Caco-2 (cell line): Measurements from ENCODE around the gene KREMEN1. TPM values are rescaled to one million over a fixed set of nuclear protein-coding genes. Genes with fewer than 3 reads are reported as not detected.
A peak's percentile ranks its signal among the peaks of the same experiment; 100 is the strongest.

Source experiments
- BruUV-seq: library from RNA; stranded (reverse); fragments of 400-500 nt; replicated peaks from 2 replicates; lab custom pipeline; 2021; lab: Mats Ljungman, UMichigan
- CTCF ChIA-PET: fragments of 300-600 bp; sonication (Branson Sonifier 250); formaldehyde crosslinking; loops from one replicate; lab custom pipeline; 2022; ENCODE audit warnings: antibody characterized with exemption; lab: Charles Lee
- POLR2A ChIA-PET: fragments of 300-600 bp; sonication (Branson Sonifier 250); formaldehyde crosslinking; loops from one replicate; lab custom pipeline; 2022; ENCODE audit warnings: antibody characterized with exemption; lab: Charles Lee
- DNase-seq, 2 experiments: peaks; one replicate each; pipeline versions ENCODE4 v3.0.0 to v3.0.0-alpha.2; 2020 to 2022
- H3K27me3 ChIP-seq: replicated peaks from 2 replicates; pipeline ENCODE4 v1.6.0; 2011; ENCODE audit warnings: low read length; ENCODE audit not compliant: control insufficient read depth, insufficient read depth
- H3K36me3 ChIP-seq: 2 replicates; pipeline ENCODE4 v1.5.1; 2011; ENCODE audit warnings: low read length; ENCODE audit not compliant: control insufficient read depth, insufficient read depth
- H3K4me1 ChIP-seq: fragments of 250-450 bp; sonication (Bioruptor Pico); 2 replicates; pipeline ENCODE4 v1.5.1; 2020; ENCODE audit warnings: mild to moderate bottlenecking
- H3K4me3 ChIP-seq: 2 replicates; pipeline ENCODE4 v1.5.1; 2011; ENCODE audit warnings: low read depth, mild to moderate bottlenecking, control low read depth, low read length
- H3K9me3 ChIP-seq: fragments of 250-450 bp; sonication (Bioruptor Pico); 2 replicates; pipeline ENCODE4 v1.5.1; 2020; ENCODE audit warnings: mild to moderate bottlenecking, moderate library complexity
- H3K27ac Mint-ChIP-seq: one replicate; pipeline ENCODE4 v1.8.0; 2022; ENCODE audit warnings: mixed read lengths; ENCODE audit not compliant: unreplicated experiment
- H3K27me3 Mint-ChIP-seq: one replicate; pipeline ENCODE4 v1.8.0; 2022; ENCODE audit warnings: mixed read lengths; ENCODE audit not compliant: insufficient read depth, unreplicated experiment
- H3K36me3 Mint-ChIP-seq: one replicate; pipeline ENCODE4 v1.8.0; 2022; ENCODE audit warnings: mild to moderate bottlenecking, mixed read lengths; ENCODE audit not compliant: insufficient read depth, unreplicated experiment
- H3K4me1 Mint-ChIP-seq: one replicate; pipeline ENCODE4 v1.8.0; 2022; ENCODE audit warnings: low read depth, mixed read lengths; ENCODE audit not compliant: unreplicated experiment
- H3K4me3 Mint-ChIP-seq: one replicate; pipeline ENCODE4 v1.8.0; 2022; ENCODE audit warnings: mild to moderate bottlenecking, moderate library complexity, mixed read lengths; ENCODE audit not compliant: unreplicated experiment
- H3K9me3 Mint-ChIP-seq: one replicate; pipeline ENCODE4 v1.8.0; 2022; ENCODE audit warnings: mixed read lengths; ENCODE audit not compliant: unreplicated experiment
- intact Hi-C: fragments of 100-400 bp; cut with micrococcal nuclease; formaldehyde crosslinking; loops from one replicate; pipeline ENCODE4 v1.10.0; 2022; ENCODE audit not compliant: unreplicated experiment
- total RNA-seq: library from RNA; stranded (reverse); gene quantifications from 2 replicates; pipeline ENCODE4 v1.2.3, GENCODE V29; 2022
- TF ChIP-seq, protein P1 (sequence below), 2 experiments: fragments of 200-600 bp in 1 of 2; IDR thresholded peaks; 1 replicate in 1 of 2; 2 replicates in 1 of 2; pipeline versions ENCODE4 v1.5.1 to v1.8.0; 2011 to 2022; ENCODE audit warnings: antibody characterized with exemption in 1 of 2, control low read depth in 1 of 2, inconsistent platforms in 1 of 2, low read depth in 1 of 2, low read length in 1 of 2, mild to moderate bottlenecking in 1 of 2, moderate library complexity in 1 of 2; ENCODE audit not compliant: insufficient read depth in 1 of 2, severe bottlenecking in 1 of 2, unreplicated experiment in 1 of 2

KREMEN1 gene
- total RNA-seq, 1 experiment from 2014 or later, result 29.7 TPM

DNA sequence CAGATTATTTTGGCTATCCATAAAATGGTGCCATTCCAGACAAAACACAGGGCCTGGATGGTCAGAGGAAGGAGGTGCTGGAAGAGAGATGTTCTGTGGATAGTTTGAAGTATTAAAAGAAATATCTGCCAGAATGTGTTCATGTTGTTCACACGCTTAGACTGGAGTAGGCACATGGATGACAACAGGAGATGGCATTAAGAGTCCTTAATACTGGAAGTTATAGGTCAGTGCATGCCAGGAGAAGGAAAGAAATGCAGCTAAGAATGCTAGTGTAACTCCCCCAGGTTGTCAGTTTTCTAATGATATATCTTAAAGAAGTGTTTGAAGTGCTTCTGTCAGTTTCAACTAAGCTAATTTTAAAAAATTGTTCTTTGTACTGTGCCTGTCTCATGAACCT is 20.2 kb downstream of the KREMEN1 start:
- Histone ChIP-seq H3K4me3 (no peak overlapping the region), H3K9me3 (no peaks in the 10 kb centered on the region), H3K27me3 (no peaks in the 10 kb centered on the region), H3K36me3 (no peaks in the 10 kb centered on the region), H3K4me1 (peaks cover 26% of the 10 kb centered on the region)
- Mint-ChIP-seq H3K4me3 (no peak overlapping the region), H3K4me1 (peaks cover 36% of the 10 kb centered on the region), H3K36me3 (peaks cover 15% of the 10 kb centered on the region), H3K27ac (peak overlapping the region; percentile 17), H3K9me3 (no peaks in the 10 kb centered on the region), H3K27me3 (no peaks in the 10 kb centered on the region)
- DNase-seq, result no peak
- intact Hi-C loops, result no loop called here
- no TSS peak for BruUV-seq
- TF ChIP-seq, protein P1, sequence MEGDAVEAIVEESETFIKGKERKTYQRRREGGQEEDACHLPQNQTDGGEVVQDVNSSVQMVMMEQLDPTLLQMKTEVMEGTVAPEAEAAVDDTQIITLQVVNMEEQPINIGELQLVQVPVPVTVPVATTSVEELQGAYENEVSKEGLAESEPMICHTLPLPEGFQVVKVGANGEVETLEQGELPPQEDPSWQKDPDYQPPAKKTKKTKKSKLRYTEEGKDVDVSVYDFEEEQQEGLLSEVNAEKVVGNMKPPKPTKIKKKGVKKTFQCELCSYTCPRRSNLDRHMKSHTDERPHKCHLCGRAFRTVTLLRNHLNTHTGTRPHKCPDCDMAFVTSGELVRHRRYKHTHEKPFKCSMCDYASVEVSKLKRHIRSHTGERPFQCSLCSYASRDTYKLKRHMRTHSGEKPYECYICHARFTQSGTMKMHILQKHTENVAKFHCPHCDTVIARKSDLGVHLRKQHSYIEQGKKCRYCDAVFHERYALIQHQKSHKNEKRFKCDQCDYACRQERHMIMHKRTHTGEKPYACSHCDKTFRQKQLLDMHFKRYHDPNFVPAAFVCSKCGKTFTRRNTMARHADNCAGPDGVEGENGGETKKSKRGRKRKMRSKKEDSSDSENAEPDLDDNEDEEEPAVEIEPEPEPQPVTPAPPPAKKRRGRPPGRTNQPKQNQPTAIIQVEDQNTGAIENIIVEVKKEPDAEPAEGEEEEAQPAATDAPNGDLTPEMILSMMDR (IDR thresholded peaks at IDR 0.05; ENCODE audit: insufficient read depth in 1 of 2, low read depth in 1 of 2, low read length in 1 of 2, severe bottlenecking in 1 of 2, unreplicated experiment in 1 of 2), result no peak
- ChIA-PET POLR2A (no interaction called here), CTCF (no interaction called here)

DNA sequence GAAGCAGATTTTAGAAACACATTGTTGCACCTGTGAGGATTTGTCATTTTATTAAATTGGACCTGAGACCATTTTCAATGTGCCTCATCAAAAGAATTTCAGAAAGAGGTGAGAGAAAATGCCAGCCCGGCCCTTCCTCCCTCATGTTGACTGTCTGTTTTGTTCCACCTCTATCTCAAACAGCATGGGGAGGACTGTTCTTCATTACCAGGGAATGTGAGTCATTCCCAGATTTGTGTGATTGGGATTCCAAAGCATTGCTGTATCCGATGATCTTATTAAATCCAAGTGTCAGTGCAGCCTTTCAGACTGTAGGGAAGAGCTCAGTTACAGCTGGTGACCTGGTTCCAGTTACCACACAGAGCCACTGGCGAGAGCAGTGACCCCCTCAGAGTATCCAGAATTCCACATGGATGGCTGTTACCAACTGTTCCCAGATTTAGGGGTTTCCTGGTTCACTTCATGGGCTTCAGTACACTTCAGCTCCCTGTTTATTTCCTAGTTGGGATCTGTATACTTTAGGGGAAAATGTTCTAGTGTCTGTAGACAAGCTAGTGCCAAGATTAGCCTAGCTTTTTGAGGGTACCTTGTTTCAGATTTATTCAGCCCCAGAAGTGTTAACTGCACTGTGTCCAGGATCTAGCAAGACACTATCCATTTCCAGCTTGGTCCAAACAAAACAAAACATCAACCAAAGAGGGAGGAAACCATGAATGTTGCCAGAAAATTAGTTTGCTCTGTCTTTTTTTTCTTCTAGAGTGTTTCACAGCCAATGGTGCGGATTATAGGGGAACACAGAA is 20.9 kb downstream of the KREMEN1 start:
- H3K4me1 ChIP-seq, result peaks cover 26% of the 10 kb centered on the region
- no TSS peak for BruUV-seq
- no peak for DNase-seq
- H3K36me3 ChIP-seq, result no peaks in the 10 kb centered on the region
- no peaks in the 10 kb centered on the region for H3K9me3 ChIP-seq
- TF ChIP-seq, protein P1 (IDR thresholded peaks at IDR 0.05; ENCODE audit: insufficient read depth in 1 of 2, low read depth in 1 of 2, low read length in 1 of 2, severe bottlenecking in 1 of 2, unreplicated experiment in 1 of 2), result no peak
- H3K27ac Mint-ChIP-seq, result peak overlapping the region; percentile 17
- ChIA-PET CTCF (no interaction called here), POLR2A (interaction anchor here (0.6 kb wide), 1 partner anchor 28 kb away, joined by 4 read pairs; no protein-coding TSS in a partner anchor)
- H3K4me3 Mint-ChIP-seq, result no peak overlapping the region
- H3K36me3 Mint-ChIP-seq, result peaks cover 18% of the 10 kb centered on the region
- H3K9me3 Mint-ChIP-seq, result no peaks in the 10 kb centered on the region
- no peaks in the 10 kb centered on the region for H3K27me3 ChIP-seq
- H3K4me1 Mint-ChIP-seq, result peaks cover 36% of the 10 kb centered on the region
- intact Hi-C loops, result no loop called here
- no peaks in the 10 kb centered on the region for H3K27me3 Mint-ChIP-seq
- no peak overlapping the region for H3K4me3 ChIP-seq

DNA sequence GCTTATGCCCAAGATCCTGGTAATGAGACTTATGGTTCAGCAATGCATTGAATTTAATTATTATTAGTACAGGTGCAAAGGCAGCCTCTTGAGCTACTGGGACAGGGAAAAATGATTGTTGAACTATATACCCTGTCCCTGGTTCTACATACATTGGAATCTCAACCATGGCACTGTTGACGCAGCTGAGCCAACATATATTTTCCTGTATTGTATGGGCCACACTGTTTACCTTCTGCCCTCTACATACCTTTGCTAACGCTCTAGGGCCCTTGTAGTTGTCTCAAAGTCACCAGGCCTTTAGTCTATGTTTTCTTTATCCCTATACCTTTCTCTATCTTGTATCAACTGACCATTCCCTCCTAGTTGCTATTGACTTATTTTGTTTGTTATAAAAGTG is 22.6 kb downstream of the KREMEN1 start:
- Histone ChIP-seq H3K4me1 (peaks cover 26% of the 10 kb centered on the region), H3K9me3 (no peaks in the 10 kb centered on the region), H3K36me3 (no peaks in the 10 kb centered on the region), H3K4me3 (no peak overlapping the region), H3K27me3 (no peaks in the 10 kb centered on the region)
- H3K9me3 Mint-ChIP-seq, result no peaks in the 10 kb centered on the region
- no TSS peak for BruUV-seq
- no peak overlapping the region for H3K4me3 Mint-ChIP-seq
- POLR2A ChIA-PET, result interaction anchor here (1.0 kb wide), 1 partner anchor 23 kb away, joined by 12 read pairs; the partner anchor contains the start of gene KREMEN1
- CTCF ChIA-PET, result interaction anchor here (0.5 to 1.4 kb wide), 3 partner anchors 21 to 59 kb away, joined by 3 to 4 read pairs (median 3); no protein-coding TSS in a partner anchor
- H3K27ac Mint-ChIP-seq, result peak overlapping the region; percentile 5
- peaks cover 22% of the 10 kb centered on the region for H3K4me1 Mint-ChIP-seq
- H3K36me3 Mint-ChIP-seq, result peaks cover 33% of the 10 kb centered on the region
- H3K27me3 Mint-ChIP-seq, result no peaks in the 10 kb centered on the region
- TF ChIP-seq, protein P1 (IDR thresholded peaks at IDR 0.05; ENCODE audit: insufficient read depth in 1 of 2, low read depth in 1 of 2, low read length in 1 of 2, severe bottlenecking in 1 of 2, unreplicated experiment in 1 of 2), result no peak
- intact Hi-C loops, result no loop called here
- DNase-seq, result peak; percentile 47 to 62
